Dermis blood vessel endothelial cell (primary cell): ENCODE results near the gene ADAMTSL2. TPM values are rescaled to one million over a fixed set of nuclear protein-coding genes. Genes with fewer than 3 reads are reported as not detected.
A peak's percentile ranks its signal among the peaks of the same experiment; 100 is the strongest.

Source experiments
- DNase-seq: peaks from one replicate; pipeline ENCODE4 v3.0.0; 2010
- total RNA-seq: library from RNA; depleted of rRNA; stranded (reverse); fragments of >200 nt; gene quantifications from 2 replicates; pipeline ENCODE4 v1.2.3, GENCODE V29; 2014

ADAMTSL2 gene
- under 0.01 and 0.17 TPM in 2 replicates for total RNA-seq

GRCh38 chr9:133534346-133535291 lies at the start of gene ADAMTSL2:
TSS of gene ADAMTSL2 (plus strand) at chr9:133534704. CDS start at chr9:133536713, 2,009 bp downstream.
- peak; percentile 49 for DNase-seq

- no peak for DNase-seq
Observed at GRCh38 chr9:133485531-133486260, 48.8 kb upstream of the ADAMTSL2 start.

- no peak for DNase-seq
Observed at GRCh38 chr9:133487331-133487725, 47.2 kb upstream of the ADAMTSL2 start.

- DNase-seq: no peak
Observed at GRCh38 chr9:133488686-133489252, 45.7 kb upstream of the ADAMTSL2 start.

- no peak for DNase-seq
Observed at GRCh38 chr9:133489253-133490190, 45.0 kb upstream of the ADAMTSL2 start.

- DNase-seq: no peak
Observed at GRCh38 chr9:133490201-133490681, 44.3 kb upstream of the ADAMTSL2 start.

GRCh38 chr9:133490865-133491655 lies 43.4 kb upstream of the ADAMTSL2 start:
- no peak for DNase-seq

GRCh38 chr9:133491656-133491925 lies 42.9 kb upstream of the ADAMTSL2 start:
- no peak for DNase-seq

GRCh38 chr9:133492061-133493021 lies 42.2 kb upstream of the ADAMTSL2 start:
- no peak for DNase-seq

GRCh38 chr9:133493428-133493827 lies 41.1 kb upstream of the ADAMTSL2 start:
- no peak for DNase-seq

GRCh38 chr9:133493845-133494540 lies 40.5 kb upstream of the ADAMTSL2 start:
- no peak for DNase-seq

- DNase-seq: no peak
Observed at GRCh38 chr9:133494636-133495326, 39.7 kb upstream of the ADAMTSL2 start.

GRCh38 chr9:133495327-133496293 lies 38.9 kb upstream of the ADAMTSL2 start:
- no peak for DNase-seq

- no peak for DNase-seq
Observed at GRCh38 chr9:133496861-133497842, 37.4 kb upstream of the ADAMTSL2 start.

- DNase-seq: no peak
Observed at GRCh38 chr9:133499132-133499891, 35.2 kb upstream of the ADAMTSL2 start.

GRCh38 chr9:133499892-133500270 lies 34.6 kb upstream of the ADAMTSL2 start:
- no peak for DNase-seq
